ENCODE measurements around the gene LEMD2.

LEMD2 gene

DNA sequence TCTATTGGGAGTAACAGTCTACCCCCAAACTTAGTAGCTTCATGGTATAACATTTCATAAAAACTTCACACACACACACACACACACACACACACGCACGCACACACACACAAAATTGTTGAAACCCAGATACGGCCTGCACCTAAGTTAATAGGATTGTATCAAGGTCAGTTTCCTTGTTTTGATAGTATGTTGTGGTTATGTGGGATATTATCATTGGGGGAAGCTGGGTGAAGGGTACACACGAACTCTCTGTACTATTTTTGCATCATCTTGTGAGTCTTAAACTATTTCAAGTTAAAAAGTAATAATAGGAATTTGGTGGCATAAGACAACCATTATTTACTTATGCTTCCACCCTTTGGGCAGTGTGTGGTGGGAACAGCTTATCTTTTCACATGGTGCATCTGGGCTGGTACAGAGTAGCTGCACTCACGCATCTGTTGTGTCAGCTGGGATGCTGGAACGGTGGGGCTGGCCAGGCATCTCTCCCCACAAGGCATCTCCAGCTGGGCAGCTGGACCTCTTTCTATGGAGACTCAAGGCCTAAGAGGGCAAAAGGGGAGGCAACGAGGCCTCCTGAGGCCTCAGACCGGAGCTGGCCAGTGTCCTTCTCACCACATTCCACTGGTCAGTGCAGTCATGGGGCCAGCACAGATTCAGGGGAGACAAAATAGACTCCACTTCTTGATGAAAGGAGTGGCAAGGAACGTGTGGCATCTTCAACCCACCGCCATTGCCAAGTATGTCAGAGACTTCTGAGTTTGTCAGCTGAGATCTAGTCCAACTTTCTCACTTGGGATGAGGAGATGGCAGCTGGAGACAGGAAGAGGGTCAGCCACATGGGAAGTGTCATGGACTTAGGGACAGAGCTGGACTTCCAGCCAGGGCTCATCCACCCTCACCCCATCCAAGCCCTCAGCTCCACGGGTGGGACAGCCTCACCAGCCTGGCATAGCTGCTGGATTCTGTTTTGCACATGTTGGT is 21.7 kb downstream of the LEMD2 start:
- Histone ChIP-seq H3K79me2 (ENCODE audit: insufficient read depth, low read length) (no peaks in the 10 kb centered on the region), H4K20me1 (ENCODE audit: insufficient read depth, low read length, poor library complexity, severe bottlenecking) (no peaks in the 10 kb centered on the region), H2AFZ (ENCODE audit: low read length) (no peak overlapping the region), H3K9ac (ENCODE audit: low read depth, low read length, poor library complexity, severe bottlenecking) (no peak overlapping the region), H3K4me3 (ENCODE audit: low read length, poor library complexity, severe bottlenecking) (no peak overlapping the region), H3K9me2 (replicated peaks; ENCODE audit: low read depth, low read length) (no peaks in the 10 kb centered on the region), H3F3A (ENCODE audit: low read depth) (no peaks in the 10 kb centered on the region), H3K4me2 (ENCODE audit: low read depth, low read length, poor library complexity, severe bottlenecking) (no peak overlapping the region), H3K27me3 (ENCODE audit: insufficient read depth, low read length, poor library complexity, severe bottlenecking) (no peaks in the 10 kb centered on the region), H3K9me3 (ENCODE audit: insufficient read depth, low read depth, low read length) (no peaks in the 10 kb centered on the region), H3K36me3 (ENCODE audit: insufficient read depth, low read length) (peaks cover under 1% of the 10 kb centered on the region; the same call in 1 of the 2 replicates), H3K4me1 (ENCODE audit: insufficient read depth, low read length, poor library complexity, severe bottlenecking) (no peaks in the 10 kb centered on the region)
- TF ChIP-seq, protein P1, sequence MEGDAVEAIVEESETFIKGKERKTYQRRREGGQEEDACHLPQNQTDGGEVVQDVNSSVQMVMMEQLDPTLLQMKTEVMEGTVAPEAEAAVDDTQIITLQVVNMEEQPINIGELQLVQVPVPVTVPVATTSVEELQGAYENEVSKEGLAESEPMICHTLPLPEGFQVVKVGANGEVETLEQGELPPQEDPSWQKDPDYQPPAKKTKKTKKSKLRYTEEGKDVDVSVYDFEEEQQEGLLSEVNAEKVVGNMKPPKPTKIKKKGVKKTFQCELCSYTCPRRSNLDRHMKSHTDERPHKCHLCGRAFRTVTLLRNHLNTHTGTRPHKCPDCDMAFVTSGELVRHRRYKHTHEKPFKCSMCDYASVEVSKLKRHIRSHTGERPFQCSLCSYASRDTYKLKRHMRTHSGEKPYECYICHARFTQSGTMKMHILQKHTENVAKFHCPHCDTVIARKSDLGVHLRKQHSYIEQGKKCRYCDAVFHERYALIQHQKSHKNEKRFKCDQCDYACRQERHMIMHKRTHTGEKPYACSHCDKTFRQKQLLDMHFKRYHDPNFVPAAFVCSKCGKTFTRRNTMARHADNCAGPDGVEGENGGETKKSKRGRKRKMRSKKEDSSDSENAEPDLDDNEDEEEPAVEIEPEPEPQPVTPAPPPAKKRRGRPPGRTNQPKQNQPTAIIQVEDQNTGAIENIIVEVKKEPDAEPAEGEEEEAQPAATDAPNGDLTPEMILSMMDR (conservative IDR thresholded peaks at IDR 0.05; ENCODE audit: low read length) = no peak
- TF ChIP-seq EZH2phosphoT487 (IDR thresholded peaks at IDR 0.05; ENCODE audit: borderline replicate concordance) = no peak

DNA sequence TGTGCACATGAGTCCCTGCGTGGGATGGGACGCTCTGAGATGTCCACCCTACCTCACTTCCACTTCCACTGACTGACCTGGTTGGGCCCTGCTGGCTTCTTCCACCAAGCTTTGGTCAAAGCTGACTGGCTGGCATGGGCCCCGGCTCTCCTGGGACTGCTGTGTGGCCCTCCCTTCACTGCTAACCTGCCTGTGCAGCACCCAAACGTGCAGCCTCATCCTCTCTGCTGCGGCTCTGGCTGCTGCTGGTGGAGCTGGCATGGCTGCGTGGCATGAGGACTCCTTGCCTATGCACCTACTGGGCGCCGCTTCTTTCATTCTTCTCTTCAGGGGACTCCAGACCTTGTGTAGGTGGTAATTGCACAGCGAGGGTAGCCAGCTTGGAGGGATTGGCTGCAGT is 23.6 kb downstream of the LEMD2 start:
- H3K27me3 ChIP-seq (ENCODE audit: insufficient read depth, low read length, poor library complexity, severe bottlenecking) = no peaks in the 10 kb centered on the region
- H2AFZ ChIP-seq (ENCODE audit: low read length) = no peak overlapping the region

DNA sequence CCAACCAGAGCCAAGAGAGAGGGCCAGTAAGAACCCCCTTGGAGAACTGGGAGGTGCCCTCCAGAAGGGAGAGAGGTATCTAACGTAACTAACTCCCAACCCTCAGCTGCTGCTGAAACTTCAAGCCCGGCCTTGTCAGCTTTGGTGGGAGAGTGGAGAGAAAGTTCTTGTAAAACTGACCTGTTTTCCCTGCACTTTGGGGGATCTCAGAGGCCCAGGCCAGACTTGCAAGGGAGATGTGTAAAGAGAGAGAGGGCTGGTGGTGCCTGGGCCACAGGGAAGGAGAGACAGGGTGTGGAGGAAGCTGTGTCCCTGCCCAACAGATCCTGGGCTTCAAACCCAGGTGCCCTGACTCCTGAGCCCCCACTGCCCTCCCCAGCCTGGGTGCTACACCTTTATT is 24.9 kb downstream of the LEMD2 start:
- H3K9ac ChIP-seq (ENCODE audit: low read depth, low read length, poor library complexity, severe bottlenecking) = no peak overlapping the region
- no peak overlapping the region for H3K4me3 ChIP-seq (ENCODE audit: low read length, poor library complexity, severe bottlenecking)
- no peak overlapping the region for H3K4me2 ChIP-seq (ENCODE audit: low read depth, low read length, poor library complexity, severe bottlenecking)
- H4K20me1 ChIP-seq (ENCODE audit: insufficient read depth, low read length, poor library complexity, severe bottlenecking) = no peaks in the 10 kb centered on the region
- H3K9me3 ChIP-seq (ENCODE audit: insufficient read depth, low read depth, low read length) = no peaks in the 10 kb centered on the region
- H3K4me1 ChIP-seq (ENCODE audit: insufficient read depth, low read length, poor library complexity, severe bottlenecking) = peaks cover 22% of the 10 kb centered on the region
- H3F3A ChIP-seq (ENCODE audit: low read depth) = no peaks in the 10 kb centered on the region
- H2AFZ ChIP-seq (ENCODE audit: low read length) = no peak overlapping the region
- no peaks in the 10 kb centered on the region for H3K36me3 ChIP-seq (ENCODE audit: insufficient read depth, low read length)
- H3K79me2 ChIP-seq (ENCODE audit: insufficient read depth, low read length) = no peaks in the 10 kb centered on the region
- no peaks in the 10 kb centered on the region for H3K9me2 ChIP-seq (replicated peaks; ENCODE audit: low read depth, low read length)
- TF ChIP-seq, protein P1 (conservative IDR thresholded peaks at IDR 0.05; ENCODE audit: low read length) = no peak
- TF ChIP-seq EZH2phosphoT487 (IDR thresholded peaks at IDR 0.05; ENCODE audit: borderline replicate concordance) = no peak
- no peaks in the 10 kb centered on the region for H3K27me3 ChIP-seq (ENCODE audit: insufficient read depth, low read length, poor library complexity, severe bottlenecking)

More for the DNA sequence above, 23.6 kb downstream of the LEMD2 start:
- Histone ChIP-seq H3F3A (ENCODE audit: low read depth) (no peaks in the 10 kb centered on the region), H4K20me1 (ENCODE audit: insufficient read depth, low read length, poor library complexity, severe bottlenecking) (no peaks in the 10 kb centered on the region), H3K9me3 (ENCODE audit: insufficient read depth, low read depth, low read length) (no peaks in the 10 kb centered on the region), H3K36me3 (ENCODE audit: insufficient read depth, low read length) (no peaks in the 10 kb centered on the region), H3K9me2 (replicated peaks; ENCODE audit: low read depth, low read length) (no peaks in the 10 kb centered on the region), H3K9ac (ENCODE audit: low read depth, low read length, poor library complexity, severe bottlenecking) (no peak overlapping the region), H3K4me3 (ENCODE audit: low read length, poor library complexity, severe bottlenecking) (no peak overlapping the region), H3K4me2 (ENCODE audit: low read depth, low read length, poor library complexity, severe bottlenecking) (no peak overlapping the region), H3K79me2 (ENCODE audit: insufficient read depth, low read length) (no peaks in the 10 kb centered on the region), H3K4me1 (ENCODE audit: insufficient read depth, low read length, poor library complexity, severe bottlenecking) (peaks cover 16% of the 10 kb centered on the region)
- TF ChIP-seq, protein P1 (conservative IDR thresholded peaks at IDR 0.05; ENCODE audit: low read length) = no peak
- no peak for TF ChIP-seq EZH2phosphoT487 (IDR thresholded peaks at IDR 0.05; ENCODE audit: borderline replicate concordance)
